DND-41 (cell line): Measurements from ENCODE around the gene TMC7.

Experiments used
- ATAC-seq: fragments of 200-7000 bp; cut with Tn5 transposase; 3 replicates; pipeline ENCODE4 v1.9.1; 2021; ENCODE audit warnings: low read depth; ENCODE audit not compliant: insufficient read depth
- DNase-seq: peaks from one replicate; pipeline ENCODE4 v3.0.0-alpha.2; 2020
- H2AFZ ChIP-seq: 2 replicates; pipeline ENCODE4 v1.6.0; 2012; ENCODE audit warnings: low read depth, low read length
- H3K27ac ChIP-seq: 2 replicates; pipeline ENCODE4 v1.5.1; 2012; ENCODE audit warnings: low read length, inconsistent platforms
- H3K27me3 ChIP-seq: fragments of 200-600 bp; sonication (generic); 2 replicates; pipeline ENCODE4 v1.6.0; 2012; ENCODE audit warnings: low read length, mild to moderate bottlenecking, inconsistent platforms; ENCODE audit not compliant: insufficient read depth, poor library complexity
- H3K36me3 ChIP-seq: 2 replicates; pipeline ENCODE4 v1.5.1; 2012; ENCODE audit warnings: low read length, inconsistent platforms; ENCODE audit not compliant: insufficient read depth
- H3K4me1 ChIP-seq: 2 replicates; pipeline ENCODE4 v1.5.1; 2012; ENCODE audit warnings: mild to moderate bottlenecking, low read length; ENCODE audit not compliant: insufficient read depth
- H3K4me2 ChIP-seq: 2 replicates; pipeline ENCODE4 v1.6.0; 2012; ENCODE audit warnings: mild to moderate bottlenecking, moderate library complexity, low read length, inconsistent platforms; ENCODE audit not compliant: insufficient read depth
- H3K4me3 ChIP-seq, 2 experiments: fragments of 200-600 bp in 1 of 2; shearing (Covaris generic) in 1 of 2; 2 replicates each; pipeline ENCODE4 v1.5.1; 2012 to 2016; ENCODE audit warnings: inconsistent platforms in 2 of 2, low read length in 2 of 2, mild to moderate bottlenecking in 2 of 2, low read depth in 1 of 2, moderate library complexity in 1 of 2
- H3K79me2 ChIP-seq: 2 replicates; pipeline ENCODE4 v1.6.0; 2012; ENCODE audit warnings: low read length, inconsistent platforms; ENCODE audit not compliant: insufficient read depth
- H3K9ac ChIP-seq: 2 replicates; pipeline ENCODE4 v1.6.0; 2012; ENCODE audit warnings: low read depth, mild to moderate bottlenecking, inconsistent platforms, low read length, moderate library complexity
- H3K9me3 ChIP-seq: 2 replicates; pipeline ENCODE4 v1.5.1; 2012; ENCODE audit warnings: low read length, moderate library complexity, mild to moderate bottlenecking, inconsistent platforms; ENCODE audit not compliant: insufficient read depth, severe bottlenecking
- H4K20me1 ChIP-seq: 2 replicates; pipeline ENCODE4 v1.6.0; 2012; ENCODE audit warnings: low read length; ENCODE audit not compliant: insufficient read depth
- CTCF ChIP-seq: IDR thresholded peaks from 2 replicates; pipeline ENCODE4 v1.5.1; 2012; ENCODE audit warnings: borderline replicate concordance, low read length, moderate library complexity, mild to moderate bottlenecking; ENCODE audit not compliant: poor library complexity, severe bottlenecking; ENCODE audit errors: extremely low read depth
- EZH2 ChIP-seq: IDR thresholded peaks from 3 replicates; pipeline ENCODE4 v1.6.1; 2012; ENCODE audit warnings: borderline replicate concordance, low read depth, mild to moderate bottlenecking, moderate library complexity, low read length, inconsistent platforms; ENCODE audit not compliant: severe bottlenecking

The TMC7 gene

GRCh38 chr16:19092653-19093410 lies 109.1 kb downstream of the TMC7 start:
- Histone ChIP-seq H3K79me2 (no peaks in the 10 kb centered on the region), H3K4me3 (no peak overlapping the region), H3K4me2 (no peak overlapping the region), H3K9me3 (no peaks in the 10 kb centered on the region), H3K4me1 (no peaks in the 10 kb centered on the region), H3K9ac (no peak overlapping the region), H3K36me3 (no peaks in the 10 kb centered on the region), H2AFZ (no peak overlapping the region), H3K27me3 (peaks cover 3% of the 10 kb centered on the region), H3K27ac (no peak overlapping the region), H4K20me1 (no peaks in the 10 kb centered on the region)
- TF ChIP-seq CTCF: no peak
- DNase-seq (no peak), ATAC-seq (no peak)

GRCh38 chr16:19093631-19094541 lies 110.2 kb downstream of the TMC7 start:
- no peaks in the 10 kb centered on the region for H3K9me3 ChIP-seq
- H3K9ac ChIP-seq: no peak overlapping the region
- peaks cover 3% of the 10 kb centered on the region for H3K27me3 ChIP-seq
- H3K4me1 ChIP-seq: no peaks in the 10 kb centered on the region
- H3K79me2 ChIP-seq: no peaks in the 10 kb centered on the region
- DNase-seq: no peak
- H4K20me1 ChIP-seq: no peaks in the 10 kb centered on the region
- no peak overlapping the region for H3K27ac ChIP-seq
- ATAC-seq: no peak
- no peak overlapping the region for H3K4me2 ChIP-seq
- H3K4me3 ChIP-seq: no peak overlapping the region
- no peaks in the 10 kb centered on the region for H3K36me3 ChIP-seq
- H2AFZ ChIP-seq: no peak overlapping the region
- TF ChIP-seq EZH2: no peak
- no peak for TF ChIP-seq CTCF

GRCh38 chr16:19094542-19095365 lies 111.0 kb downstream of the TMC7 start:
- Histone ChIP-seq H3K27ac (no peak overlapping the region), H4K20me1 (no peaks in the 10 kb centered on the region), H3K9ac (no peak overlapping the region), H3K4me3 (no peak overlapping the region), H3K79me2 (no peaks in the 10 kb centered on the region), H3K27me3 (peaks cover 3% of the 10 kb centered on the region), H3K4me1 (no peaks in the 10 kb centered on the region), H3K4me2 (no peak overlapping the region), H3K9me3 (no peaks in the 10 kb centered on the region), H3K36me3 (no peaks in the 10 kb centered on the region), H2AFZ (no peak overlapping the region)
- TF ChIP-seq CTCF: no peak
- no peak for TF ChIP-seq EZH2
- DNase-seq (peak; percentile 5), ATAC-seq (no peak)
